Stimulated activated CD4-positive, alpha-beta T cell treated with anti-CD3 and anti-CD28 coated beads, Interleukin-12 subunit alpha, Interleukin-12 subunit beta, amount 100 ng/mL, for 48 hours (primary cell): ENCODE results near the gene SMCO1.
"Not testable (repeated sequence)": the region's sequence is repeated elsewhere in the genome, so short reads cannot be mapped to it uniquely, and the experiment has no call there.

Experiments used
- DNase-seq, 3 donors: peaks; one replicate each; pipeline ENCODE4 v3.0.0-alpha.2; 2020; ENCODE audit warnings: low read depth in 2 of 3, low spot score in 1 of 3

SMCO1 gene, protein sequence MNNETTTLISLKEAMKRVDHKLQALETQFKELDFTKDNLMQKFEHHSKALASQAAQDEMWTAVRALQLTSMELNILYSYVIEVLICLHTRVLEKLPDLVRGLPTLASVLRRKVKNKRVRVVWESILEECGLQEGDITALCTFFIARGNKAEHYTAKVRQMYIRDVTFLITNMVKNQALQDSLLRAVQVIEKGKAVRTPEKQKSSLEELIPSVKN

DNA sequence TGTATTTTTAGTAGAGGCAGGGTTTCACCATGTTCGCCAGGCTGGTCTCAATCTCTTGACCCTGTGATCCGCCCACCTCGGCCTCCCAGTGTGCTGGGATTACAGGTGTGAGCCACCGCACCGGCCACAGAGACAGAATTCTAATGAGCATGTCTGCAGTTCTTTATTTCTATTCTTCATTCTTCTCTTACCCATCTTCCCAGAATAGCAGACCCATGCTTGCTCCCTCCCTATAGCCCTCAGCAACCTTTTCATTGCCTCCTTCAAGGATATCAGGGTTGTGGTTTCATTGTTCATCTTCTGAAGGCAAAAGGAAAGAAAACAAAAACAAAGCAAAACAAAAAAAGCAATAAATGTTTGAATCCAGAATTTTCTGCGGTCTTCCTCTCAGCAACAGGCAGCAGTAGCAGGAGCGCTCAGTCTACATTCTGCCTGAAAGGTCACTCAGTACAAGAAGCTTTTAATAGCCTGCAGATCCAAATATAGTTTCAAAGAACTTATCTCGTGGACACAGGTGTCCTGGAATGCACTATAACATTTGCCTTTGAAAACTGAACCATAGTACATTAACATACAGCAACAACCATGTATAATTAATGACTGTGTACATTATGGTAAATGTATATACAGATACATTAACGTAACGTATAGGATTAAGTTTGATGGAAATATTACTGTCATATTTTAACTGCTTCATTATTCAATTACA, at the start of gene SMCO1:
Gene SMCO1 (minus strand): TSS at position 434 of the 709 bp plus-strand sequence. CDS start 137 bp downstream, at position 297.
- DNase-seq = no peak

DNA sequence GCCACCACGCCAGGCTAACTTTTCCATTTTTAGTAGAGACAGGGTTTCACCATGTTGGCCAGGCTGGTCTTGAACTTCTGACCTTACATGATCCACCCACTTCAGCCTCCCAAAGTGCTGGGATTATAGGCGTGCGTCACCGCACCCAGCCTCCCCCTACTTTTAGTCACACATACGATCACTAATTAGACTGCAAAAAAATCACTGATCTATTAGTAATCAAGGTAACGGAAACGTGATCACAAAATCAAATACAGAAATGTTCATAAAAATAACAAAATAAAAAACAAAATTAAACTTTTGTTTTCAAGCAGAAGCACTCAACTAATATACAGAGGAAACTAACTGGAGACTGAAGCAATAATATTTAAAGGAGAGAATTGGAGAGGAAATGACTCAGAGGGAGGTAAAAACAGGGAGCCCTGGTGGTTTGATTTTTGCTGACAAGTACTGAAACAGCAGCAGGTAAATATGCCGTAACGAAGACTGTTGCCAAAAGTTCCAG, 48.6 kb upstream of the SMCO1 start:
- peak in 1 of 3 donors; percentile 14 for DNase-seq

DNA sequence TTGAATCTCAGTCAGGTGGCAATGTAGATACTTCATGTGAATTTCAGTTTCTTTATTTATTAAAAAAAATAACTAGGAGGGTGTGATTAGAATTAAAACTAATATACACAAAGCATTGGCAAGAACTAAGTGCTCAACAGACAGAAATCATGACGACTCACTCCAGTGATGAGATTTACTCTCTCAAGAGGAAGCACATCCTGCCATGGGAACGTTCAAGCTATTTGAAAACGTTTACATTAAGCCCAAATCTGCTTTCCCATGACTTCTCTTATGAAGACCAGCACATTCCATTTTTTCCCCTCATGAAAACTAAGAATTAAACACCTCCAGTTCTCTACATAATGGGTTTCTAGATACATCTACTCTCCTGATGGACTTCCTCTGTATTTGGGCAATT, 44.7 kb upstream of the SMCO1 start:
- DNase-seq = no peak

DNA sequence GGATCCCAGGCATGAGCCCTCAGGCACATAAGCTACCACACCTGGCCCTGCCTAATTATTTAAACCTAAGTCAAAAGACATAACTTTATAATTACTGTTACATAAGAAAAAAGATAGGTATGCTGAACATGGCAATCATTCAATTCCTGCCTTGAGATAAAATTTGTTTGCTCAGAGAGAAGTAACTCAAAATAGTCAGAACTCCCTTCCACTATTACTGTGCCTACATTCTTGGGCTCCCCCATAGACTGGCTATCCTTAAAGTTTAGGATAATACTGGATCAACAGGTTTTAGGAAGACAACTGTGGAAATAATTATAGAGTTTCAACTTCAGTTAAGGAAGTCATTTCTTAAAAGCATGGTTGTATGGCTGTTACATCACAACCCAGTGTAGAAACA, 43.3 kb upstream of the SMCO1 start:
- DNase-seq = no peak

DNA sequence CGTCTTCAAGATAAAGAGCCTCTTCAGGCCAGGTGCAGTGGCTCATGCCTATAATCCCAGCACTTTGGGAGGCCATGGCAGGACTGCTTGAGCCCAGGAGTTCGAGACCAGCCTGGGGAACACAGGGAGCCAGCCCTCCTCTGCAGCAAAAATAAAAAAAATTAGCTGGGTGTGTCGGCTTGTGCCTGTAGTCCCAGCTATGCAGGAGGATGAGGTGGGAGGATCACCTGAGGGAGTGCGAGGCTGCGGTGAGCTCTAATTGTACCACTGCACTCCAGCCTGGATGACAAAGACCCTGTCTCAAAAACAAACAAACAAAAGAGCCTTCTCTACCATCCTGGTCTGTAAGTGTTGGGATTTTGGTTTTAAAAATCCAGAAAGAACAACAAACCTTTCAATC, 42.1 kb upstream of the SMCO1 start:
- DNase-seq = no peak

DNA sequence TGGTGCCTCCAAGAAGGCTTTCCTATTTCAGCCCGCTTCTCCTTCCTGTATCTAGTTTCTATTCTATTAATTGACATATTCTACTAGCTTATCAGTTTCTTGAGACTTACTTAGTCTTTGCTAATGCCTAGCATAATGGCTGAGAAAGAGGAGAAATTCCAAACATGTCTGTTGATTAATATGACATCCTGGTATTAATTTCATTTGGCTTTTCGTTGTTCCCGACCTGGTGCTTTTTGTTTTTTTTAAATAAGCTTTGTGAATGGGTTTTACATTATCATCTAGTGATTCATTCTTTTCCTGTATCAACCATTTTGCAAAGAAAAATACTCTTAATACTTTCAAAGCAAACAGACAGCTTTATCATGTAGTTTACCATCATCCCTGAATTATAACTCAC, 40.1 kb upstream of the SMCO1 start:
- DNase-seq = no peak

DNA sequence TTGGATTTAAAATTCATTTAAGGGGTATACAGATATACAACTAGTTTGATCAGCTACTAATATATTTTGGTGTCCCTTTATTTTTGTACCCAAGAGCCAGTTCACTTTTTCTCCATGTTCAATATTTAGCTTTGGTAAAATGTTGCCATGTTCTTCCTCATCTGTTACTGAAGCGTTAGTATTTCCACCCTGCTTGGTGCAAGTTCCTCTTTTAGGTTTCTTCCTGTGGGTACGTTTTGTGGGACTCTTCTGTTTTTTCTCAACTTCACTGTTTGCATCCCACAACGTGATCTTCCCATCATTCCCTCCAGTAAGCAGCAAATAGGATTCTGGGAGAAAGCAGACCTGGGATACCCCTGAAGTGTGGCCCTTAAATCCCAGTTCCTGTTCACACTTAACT, 39.1 kb upstream of the SMCO1 start:
- DNase-seq = no peak

DNA sequence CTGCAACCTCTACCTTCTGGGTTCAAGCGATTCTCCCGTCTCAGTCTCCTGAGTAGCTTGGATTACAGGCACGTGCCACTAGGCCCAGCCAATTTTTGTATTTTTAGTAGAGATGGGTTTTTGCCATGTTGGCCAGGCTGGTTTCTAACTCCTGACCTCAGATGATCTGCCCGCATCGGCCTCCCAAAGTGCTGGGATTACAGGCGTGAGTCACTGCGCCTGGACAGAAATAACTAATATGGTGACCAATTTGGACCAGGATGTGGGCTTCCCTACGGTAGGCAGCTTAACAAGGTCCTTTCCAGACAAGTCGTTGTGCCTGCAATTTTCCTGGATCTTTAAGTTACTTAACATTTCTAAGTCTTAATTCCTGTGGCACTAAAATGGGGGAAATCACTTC, 38.4 kb upstream of the SMCO1 start:
- DNase-seq = no peak

DNA sequence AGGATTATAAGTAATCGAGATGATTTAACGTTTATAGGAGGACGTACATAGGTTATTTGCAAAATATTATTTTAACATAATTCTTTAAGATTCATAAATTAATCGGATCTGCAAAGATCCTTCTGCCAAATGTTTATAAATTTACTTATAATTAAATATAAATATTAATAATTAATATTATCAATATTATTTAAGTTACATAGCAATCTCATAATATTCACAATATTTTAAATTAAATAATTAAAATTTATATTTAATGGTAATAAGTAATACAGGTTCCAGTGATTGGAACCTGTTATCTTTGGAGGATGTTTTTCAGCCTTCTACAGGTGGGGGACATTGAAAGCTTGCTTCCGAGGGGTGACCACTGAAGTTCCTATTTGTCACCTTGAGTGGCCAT, 37.1 kb upstream of the SMCO1 start:
- no peak for DNase-seq

DNA sequence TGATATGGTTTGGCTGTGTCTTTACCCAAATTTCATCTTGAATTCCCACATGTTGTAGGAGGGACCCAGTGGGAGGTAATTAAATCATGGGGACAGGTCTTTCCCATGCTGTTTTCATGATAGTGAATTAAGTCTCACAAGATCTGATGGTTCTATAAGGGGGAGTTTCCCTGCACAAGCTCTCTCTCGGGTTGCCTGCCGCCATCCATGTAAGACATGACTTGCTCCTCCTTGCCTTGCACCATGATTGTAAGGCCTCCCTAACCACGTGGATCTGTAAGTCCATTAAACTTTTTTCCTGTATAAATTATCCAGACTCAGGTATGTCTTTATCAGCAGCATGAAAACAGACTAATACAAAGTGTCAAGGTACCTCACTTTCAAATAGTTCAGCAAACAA, 35.0 kb upstream of the SMCO1 start:
- not testable (repeated sequence) for DNase-seq

DNA sequence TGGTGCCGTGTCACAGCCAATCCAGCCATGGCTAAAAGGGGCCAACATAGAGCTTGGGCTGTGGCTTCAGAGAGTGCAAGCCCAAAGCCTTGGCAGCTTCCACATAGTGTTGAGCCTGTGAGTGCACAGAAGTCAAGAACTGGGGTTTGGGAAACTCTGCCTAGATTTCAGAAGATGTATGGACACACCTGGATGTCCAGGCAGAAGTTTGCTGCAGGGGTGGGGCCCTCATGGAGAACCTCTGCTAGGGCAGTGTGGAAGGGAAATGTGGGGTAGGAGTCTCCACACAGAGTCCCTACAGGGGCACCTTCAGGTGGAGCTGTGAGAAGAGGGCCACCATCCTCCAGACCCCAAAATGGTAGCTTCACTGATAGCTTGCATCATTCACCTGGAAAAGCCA, 34.2 kb upstream of the SMCO1 start:
- DNase-seq = not testable (repeated sequence)

DNA sequence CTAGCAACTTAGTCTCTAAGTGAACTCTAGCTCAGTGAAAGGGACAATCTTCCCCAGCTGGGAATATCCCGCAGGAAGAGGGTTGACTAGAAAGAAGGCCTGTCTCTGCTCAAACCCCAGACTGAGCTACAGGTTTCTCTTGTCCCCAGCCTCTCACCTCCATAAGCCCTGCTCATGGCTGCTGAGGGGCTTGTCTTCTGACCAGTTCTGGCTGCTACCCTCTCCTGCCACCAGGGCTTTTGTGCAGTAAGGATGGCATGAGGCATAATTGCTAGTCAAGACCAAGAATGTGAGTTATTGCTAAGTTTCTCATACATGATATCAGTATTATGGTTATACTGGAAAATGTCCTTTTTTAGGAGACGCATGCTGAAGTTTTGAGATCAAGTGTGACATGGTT, 31.9 kb upstream of the SMCO1 start:
- DNase-seq = no peak

DNA sequence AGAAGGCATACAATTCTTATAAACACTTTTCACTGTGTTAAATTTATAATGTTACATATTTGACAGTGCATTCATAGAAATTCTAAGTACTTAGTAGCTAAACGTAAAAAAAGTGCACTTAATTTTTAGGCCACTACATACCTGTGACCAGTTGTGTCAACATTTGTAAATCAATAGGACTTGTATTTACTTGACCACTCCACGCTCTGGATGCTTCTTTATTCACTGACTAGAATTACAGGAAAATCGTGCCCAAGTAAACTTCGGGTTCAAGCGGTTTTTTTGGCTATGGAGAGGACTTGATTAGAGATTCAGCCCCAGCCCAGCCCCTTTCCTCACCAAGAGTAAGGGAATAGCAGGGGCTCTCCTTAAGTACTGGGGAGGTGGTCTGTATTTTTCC, 31.4 kb upstream of the SMCO1 start:
- no peak for DNase-seq

DNA sequence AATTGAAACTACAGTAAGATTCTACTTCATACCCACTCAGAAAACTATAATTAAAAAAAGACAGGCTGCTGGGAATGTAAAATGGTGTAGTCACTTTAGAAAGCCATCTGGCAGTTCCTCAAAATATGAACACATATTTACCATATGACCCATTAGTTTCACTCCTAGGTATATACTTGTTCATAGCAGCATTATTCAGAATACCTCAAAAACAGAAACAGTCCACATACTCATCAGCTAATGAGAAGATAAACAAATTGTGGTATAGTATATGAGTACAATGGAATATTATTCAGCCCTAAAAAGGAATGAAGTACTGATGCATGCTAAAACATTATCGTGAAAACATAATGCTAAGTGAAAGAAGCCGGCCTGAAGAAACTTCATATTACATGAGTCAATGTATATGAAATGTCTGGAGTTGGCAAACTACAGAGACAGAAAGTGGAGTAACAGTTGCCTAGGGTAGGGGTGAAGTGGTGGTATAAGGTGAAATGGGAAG, 29.4 kb upstream of the SMCO1 start:
- no peak for DNase-seq

DNA sequence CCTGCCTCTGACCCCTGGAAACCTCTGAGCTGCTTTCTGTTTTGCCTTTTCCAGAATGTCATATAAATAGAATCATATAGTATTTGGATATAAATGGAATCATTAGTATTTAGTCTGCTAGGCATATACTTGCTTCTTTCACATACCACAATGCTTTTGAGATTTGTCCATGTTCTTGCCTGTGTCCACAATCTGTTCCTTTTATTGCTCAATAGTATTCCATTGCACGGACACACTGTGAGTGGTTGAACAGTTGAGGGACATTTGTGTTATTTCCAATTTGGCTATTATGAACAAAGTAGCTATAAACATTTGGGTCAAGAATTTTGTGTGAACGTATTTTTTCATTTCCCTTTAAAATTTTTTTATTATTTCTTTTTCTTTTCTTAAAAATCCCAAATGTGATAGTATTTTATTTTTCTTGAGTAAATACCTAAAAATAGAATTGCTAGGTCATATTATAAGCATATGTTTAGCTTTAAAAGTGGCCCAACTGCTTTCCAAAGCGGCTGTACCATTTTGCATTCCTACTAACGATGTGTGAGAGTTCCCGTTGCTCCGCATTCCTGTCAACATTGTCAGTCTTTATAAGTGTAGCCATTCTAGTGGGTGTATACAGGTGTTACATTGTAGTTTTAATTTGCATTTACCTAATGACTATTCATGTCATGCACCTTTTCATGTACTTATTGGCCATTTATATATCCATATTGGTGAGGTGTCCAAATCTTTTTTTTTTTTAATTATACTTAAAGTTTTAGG, 26.7 kb upstream of the SMCO1 start:
- DNase-seq = no peak

DNA sequence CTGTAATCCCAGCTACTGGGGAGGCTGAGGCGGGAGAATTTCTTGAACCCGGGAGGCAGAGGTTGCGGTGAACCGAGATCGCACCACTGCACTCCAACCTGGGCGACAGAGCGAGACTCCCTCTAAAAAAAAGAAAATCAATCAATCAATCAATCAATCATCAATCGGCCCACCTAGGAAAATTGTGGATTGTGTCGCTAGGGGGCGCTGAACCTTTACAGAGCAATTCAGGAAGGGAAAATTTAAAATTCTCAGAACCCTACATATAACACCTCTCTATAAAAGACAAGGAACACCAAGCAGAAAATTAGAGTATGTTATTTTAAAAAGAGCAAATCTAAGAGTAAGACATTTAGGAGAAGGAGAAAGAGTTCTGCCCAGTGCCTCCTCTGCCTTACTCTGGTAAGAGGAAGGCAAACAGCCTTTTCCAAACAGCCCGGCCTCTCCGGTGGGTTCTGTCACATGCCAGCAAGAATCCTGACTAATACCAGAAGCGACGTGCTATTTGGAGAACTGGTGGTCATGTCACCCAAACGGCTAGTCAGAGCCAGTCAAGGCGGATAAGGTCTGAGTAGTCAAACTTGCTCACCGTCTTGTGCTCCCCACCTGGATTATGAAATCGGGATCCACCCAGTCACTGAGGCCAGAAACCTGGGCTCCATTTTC, 22.3 kb upstream of the SMCO1 start:
- DNase-seq = peak; percentile 41 to 76 (median 63)

DNA sequence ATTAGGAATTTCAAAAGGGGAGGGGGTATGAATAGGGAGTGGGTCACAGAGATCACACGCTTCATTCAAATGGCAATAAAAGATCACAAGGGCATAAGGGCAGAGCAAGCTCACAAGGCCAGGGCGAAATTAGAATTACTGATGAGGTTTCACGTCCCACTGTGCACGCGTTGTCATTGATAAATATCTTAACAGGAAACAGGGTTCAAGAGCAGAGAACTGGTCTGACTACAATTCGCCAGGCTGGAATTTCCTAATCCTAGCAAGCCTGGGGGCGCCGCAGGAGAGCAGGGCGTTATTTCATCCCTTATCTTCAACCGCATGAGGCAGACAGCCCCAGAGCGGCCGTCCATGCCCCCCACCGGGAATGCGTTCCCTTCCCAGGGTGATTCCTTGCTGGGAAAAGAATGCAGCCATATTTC, 18.1 kb upstream of the SMCO1 start:
- no peak for DNase-seq

DNA sequence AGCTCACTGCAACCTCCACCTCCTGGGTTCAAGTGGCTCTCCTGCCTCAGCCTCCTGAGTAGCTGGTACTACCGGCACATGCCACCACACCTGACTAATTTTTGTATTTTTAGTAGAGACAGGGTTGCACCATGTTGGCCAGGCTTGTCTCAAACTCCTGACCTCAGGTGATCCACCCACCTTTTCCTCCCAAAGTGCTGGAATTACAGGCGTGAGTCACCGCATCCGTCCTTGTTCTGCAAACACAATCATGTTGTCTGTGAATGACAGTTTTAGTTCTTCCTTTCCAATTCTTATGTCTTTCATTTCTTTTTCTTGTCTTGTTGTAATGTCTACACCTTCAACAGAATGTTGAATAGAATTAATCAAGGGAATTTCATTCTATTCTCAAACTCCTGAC, 16.3 kb upstream of the SMCO1 start:
- DNase-seq = no peak

DNA sequence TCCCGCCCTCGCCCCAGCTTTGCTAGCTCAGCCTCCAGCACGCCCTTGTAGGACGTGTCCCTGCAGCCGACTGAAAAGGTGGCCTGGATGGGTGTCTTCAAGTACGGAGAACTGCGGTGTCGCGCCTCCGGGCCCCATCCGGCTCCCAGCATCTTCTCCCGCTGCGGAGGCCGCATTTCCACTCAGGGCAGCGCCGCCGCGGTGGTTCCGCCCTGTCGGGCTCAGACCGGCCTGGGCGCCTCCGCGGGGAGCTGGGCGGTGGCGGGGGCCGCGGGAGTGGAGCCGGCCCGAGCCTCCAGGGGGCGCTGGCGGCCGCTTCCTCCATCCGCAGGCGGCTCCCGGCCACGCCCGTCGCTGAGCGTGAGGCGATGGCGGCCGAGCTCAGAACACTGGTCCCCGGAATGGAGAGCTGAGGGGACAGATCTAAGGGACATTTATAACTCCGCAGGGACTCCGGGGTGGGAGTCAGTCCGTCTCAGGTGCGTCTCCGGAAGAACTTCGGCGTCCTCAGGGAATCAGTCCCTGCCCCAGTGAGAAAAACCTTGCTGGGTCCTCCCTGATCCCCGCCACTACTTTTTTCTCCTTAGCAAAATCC, 13.6 kb upstream of the SMCO1 start:
- peak; percentile 72 to 86 (median 83) for DNase-seq

DNA sequence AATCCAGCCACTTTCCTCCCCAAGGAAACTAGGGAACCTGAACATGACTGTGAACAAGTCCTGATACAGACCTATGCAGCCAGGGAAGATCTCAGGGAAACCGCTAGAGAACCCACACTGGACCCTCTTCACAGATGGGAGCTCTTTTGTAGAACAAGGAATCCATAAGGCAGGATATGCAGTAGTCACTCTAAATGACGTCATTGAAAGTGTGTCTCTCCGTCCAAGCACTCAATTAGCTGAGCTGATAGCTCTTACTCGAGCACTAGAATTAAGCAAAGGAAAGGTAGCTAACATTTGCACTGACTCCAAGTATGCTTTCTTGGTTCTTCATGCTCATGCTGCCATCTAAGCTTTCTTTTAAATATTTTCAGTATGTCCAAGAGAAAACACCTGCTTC, 10.0 kb upstream of the SMCO1 start:
- DNase-seq = no peak

DNA sequence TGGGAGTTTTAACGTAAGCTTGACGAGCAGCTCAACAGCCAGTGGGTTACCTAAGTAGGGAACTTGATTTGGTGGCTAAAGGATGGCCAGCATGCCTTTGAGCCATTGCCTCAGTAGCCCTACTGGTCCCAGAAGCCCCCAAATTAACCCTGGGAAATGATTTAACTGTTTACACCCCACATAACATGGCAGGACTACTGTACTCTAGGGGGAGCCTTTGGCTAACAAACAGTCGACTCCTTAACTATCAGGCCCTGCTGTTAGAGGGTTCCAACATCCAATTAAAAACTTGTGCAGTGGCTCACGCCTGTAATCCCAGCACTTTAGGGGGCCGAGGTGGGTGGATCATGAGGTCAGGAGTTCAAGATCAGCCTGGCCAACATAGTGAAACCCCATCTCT, 9.4 kb upstream of the SMCO1 start:
- no peak for DNase-seq
